ENCODE data around the gene COL19A1.

The COL19A1 gene

DNA sequence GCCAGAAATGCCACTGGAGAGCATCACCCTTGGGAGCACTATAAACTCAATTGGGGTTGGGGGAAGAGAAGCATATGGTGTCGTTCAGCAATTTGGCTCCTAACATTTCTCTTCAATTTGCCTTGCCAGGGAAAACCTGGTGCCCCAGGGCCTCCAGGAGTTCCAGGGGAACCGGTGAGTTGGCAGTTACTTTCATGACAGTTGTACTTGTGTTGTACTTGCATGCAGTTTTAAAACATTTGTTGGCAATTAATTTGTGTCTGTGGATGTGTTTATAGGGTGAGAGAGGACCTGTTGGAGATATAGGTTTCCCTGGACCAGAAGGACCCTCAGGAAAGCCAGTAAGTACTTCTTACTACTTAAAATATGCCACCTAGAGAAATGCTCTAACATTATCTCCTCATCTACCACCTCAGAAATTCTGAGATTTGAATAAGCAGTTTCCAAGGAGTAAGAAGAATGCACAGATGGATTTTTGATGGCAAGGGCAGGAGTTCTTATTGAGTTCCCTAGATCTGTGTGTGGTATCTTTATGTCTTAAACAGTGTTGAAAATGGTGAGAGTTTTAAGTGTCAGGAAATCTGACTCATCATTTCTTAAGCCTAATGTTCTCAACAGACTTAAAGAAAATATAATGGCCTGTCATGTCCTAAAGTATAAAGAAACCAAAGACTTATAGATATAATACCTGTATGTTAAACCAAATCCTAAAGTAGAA is 314.0 kb downstream of the COL19A1 start:
- DNase-seq = no peak

DNA sequence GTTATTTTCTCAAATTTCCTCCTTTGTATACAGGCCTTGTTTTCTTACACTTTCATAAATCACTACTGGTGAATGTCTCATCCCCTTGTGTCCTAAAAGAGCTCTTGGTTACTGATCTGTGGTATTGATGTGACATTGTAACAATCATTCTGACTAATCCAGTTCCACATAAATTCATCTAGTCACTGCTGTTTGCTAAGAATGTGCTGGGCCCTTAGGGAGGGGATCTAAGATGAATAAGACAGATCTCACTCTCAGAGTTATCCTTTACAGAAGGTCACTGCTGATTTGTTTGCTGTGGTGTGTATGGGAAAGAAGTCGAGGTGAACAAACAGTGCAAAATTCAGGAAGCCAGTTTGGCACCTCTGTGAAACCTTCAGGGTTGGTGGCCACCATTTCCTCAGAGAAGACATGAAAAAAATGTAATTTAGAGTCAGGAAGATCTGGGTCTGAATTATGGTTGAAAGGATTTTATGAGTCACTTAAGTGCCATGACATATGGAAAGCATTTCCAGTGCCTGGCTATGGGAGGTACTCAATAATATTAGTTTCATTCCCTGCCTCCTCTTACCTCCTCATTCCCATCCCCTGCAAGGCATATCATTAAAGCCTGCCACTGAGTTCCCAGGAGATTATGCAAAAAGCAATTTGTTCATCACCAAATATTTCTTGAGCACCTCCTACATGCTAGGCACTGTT is 314.7 kb downstream of the COL19A1 start:
- no peak for DNase-seq

DNA sequence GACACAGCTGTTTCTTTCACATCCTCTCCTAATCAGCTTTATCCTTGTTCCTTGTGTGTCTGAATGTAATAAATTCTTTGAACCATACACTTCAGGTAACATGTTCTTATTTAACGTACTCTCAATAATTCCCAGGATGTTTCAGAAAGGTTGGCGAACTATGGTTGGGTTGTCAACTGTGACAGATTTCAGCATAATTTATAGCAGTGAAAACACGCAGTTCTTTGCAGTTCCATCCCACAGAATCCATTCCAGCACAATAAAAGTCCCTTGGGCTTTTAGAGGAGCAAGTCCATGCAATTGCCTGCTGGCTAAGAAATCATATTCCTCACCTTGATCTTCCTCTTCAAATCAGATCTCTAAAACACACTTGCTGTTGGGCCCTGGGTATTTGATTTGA is 317.2 kb downstream of the COL19A1 start:
- no peak for DNase-seq

DNA sequence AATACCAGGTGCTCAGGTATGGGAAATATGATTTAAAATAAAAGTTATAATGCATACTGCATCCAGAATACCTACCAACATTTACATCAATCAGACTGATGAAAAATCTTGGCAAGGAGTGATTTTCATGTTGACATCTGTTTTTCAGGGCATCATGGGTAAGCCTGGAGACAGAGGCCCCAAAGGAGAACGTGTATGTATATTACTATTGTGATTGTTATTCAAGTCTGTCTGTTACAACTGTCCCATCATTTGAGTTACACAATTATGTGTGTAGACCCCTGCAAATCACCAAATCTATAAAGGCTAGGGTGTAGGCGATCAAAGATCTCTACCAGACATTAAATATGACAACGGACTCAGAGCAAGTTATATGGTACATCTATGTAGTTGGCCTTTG is 318.4 kb downstream of the COL19A1 start:
- no peak for DNase-seq

DNA sequence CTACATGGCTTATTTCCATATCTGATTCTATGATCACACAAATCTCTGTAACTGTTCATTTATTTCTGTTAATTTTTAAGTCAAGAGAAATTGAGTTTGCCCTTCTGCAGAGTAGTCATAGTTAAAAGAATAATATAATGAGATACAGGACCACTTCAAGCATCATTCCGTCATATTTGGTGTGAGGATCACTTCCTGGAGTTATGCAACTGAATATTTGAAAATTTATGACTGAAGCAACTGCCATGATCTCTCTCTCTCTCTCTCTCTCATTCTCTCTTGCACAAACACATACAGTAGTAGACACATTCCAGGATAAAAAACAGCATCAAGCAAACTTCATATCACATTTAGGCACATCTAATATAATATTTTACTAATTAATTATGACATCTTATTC is 320.1 kb downstream of the COL19A1 start:
- no peak for DNase-seq

DNA sequence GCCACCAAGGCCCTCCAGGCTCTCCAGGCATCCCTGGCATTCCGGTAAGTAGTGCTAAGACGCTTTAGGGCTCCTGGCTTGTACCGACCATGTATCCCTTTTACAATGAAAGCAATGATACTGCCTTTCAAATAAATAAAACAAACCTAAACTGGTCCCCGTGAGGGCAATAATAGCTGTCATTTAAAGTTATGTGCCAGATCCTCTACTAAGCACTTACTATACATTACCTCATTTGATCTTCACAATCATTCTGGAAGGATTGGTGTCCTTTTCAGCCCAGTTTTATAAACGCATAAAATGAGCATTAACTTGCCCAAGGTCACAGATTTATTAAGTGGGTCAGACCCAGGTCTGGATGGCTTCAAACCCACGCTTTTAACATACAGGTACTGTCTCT is 321.8 kb downstream of the COL19A1 start:
- DNase-seq = no peak

DNA sequence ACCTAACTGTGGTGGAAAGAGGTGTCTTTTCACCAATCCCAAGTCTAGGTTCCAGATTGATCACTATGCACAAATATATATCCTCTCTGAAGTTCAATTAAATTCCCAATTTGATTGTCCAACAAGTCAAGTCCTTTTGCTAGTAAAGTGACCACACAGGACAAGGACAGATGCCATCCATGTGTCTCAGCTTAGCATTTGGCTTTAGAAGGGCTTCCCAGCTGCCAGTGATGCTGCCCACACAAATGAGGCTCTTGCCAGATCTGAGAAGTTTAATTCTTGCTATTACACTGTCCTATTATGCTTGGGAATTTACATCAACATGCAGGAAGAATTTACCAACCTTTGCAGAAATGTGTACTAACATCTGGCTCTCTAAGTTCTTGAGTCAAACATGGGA is 328.1 kb downstream of the COL19A1 start:
- no peak for DNase-seq

DNA sequence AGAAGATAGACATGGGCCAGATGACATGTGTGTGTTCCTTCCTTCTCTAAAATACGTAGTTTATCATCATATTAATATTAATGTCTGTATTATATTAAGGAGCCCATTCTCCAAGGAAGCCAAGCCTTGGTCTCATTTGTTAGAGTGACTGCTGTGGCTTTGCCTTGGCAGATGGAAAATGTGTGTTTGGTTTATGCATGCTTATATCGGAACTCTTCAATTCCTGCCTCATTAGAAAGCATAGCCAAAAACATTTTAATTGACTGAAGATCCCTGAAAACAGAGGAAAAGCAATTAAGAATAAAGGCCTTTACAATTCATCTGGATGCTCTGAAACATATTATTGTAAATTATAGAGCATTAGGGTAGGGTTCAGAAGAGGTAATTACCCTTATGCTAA is 330.2 kb downstream of the COL19A1 start:
- DNase-seq = no peak

DNA sequence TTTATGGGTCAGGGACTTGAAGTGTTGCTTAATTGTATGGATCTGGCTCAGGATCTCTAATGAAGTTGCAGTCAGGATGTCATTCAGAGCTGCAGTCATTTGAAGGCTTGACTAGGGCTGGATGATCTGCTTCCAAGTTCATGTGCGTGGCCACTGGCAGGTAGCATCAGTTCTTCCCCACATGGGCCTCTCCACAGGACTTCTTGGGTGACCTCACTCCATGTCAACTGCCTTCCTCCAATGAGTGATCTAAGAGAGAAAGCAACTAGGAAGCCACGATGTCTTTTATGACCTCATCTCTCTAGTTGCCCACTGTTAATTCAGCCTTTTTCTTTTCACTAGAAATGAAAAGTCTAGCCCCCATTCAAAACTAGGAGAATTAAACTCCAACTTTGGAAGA is 332.4 kb downstream of the COL19A1 start:
- DNase-seq = no peak

DNA sequence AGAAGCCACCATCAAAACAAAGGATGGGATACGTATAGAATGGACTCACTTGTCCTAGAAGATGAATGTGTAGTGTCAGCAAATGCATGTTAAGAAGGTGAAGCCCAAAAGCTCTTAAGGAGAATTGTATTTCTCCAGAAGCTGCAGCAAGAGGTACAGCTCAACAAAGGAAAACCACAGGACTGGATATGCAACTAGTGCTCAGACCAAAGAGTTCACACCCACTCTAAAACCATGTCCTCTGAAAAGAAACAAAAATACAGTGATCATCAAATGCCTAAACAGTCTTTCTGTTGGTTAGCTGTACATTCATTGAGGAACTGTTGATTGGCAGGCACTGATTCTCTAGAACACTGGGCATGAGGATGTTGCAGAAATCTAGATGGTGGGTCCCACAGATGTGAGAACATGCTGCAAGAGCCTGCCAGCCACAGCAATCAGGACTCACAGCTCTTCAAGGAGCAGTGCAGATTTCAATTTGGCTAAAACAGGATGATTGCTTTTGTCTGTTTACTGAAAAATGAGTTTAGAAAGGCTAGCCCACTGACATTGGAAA is 342.0 kb downstream of the COL19A1 start:
- DNase-seq = no peak

DNA sequence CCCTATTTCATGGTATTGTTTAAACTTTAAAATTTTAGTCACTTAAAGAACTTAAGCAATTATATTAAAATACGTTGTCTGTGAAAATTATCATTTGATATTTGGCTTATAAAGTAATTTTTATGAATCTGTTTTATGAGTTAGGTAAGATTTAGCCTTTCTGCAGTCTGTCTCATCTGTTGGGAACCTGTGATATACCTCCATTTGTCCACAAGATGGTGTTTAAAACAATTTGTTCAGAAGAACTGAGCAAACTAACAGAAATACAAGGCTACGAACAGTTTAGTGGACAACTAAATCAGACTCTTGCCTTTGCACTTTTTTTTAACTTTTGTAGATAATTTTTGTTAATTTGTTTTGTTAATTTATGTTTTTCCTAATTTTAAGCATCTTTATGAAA is 344.1 kb downstream of the COL19A1 start:
- no peak for DNase-seq

DNA sequence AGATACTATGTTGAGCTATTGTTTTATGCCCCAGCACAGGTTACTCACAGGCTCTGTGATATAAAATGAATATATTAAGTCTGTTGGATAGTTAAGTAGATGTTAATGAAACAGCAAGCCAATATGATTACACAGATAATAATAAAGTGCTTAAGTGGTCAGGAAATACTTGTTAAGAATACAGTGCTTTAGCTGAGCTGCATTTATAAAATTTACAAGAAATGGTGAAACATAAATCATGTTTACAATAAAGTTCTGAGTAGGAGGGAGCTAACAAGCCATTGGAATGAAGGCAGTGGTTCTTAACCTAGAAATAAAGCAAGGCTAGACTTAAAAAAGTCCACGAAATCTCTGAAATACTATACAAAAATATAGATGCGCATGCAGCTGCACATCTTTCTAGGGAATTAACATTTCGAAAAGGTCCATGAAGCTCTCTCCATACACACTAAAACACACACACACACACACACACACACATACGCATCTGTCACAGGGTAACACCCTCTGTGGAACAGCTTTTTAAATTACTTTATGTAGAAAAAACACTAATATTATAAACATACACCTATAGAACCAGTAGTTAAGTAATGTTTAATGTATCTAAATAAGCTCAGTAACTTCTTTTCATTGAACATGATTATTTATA is 349.2 kb downstream of the COL19A1 start:
- no peak for DNase-seq

DNA sequence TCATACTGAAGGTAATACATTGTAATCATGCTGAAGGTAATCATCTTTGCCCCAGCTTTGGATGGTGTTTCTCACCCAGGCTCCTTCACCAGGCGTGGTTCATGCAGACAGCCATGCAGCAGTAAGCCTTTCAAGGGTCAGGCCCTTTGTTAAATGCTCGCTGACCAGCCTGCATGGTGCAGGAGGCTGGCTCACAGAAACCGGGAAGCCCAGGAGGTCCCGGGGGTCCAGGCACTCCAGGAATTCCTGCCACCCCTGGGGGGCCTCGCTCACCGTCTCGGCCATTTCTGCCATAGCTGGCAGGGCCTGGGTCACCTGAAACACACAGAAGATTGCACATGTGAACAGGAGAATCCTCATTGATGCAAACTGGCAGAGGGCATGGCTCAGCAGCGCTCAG is 350.4 kb downstream of the COL19A1 start:
- no peak for DNase-seq

DNA sequence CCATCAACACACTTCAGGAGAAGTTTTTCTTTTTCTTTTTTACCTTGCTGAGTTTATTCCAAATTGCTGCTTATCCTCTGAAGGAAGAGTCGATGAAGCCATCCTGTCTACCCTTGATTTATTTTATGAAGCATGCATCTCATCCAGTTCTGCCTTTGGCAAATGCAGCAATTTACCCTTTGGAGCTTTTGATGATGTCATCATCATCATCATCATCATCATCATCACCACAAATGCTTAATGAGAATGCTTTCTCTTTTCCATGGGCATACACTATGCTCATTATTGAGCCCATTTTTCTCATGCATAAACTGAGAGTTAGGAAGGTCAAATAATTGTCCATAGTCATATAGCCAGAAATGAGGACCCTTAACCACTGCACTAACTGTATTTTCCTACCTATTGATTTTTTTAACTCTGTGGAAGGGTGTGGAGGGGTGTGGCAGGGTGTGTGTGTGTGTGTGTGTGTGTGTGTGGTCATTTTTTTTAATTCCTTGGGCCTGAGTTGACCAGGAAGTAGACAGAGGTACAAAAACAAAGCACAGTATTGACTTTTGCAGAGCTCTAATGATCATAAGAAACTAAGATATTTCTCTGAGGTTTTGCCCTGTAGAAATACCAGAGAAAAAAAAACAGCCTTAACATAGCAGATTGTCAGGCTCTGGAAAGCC is 353.7 kb downstream of the COL19A1 start:
- no peak for DNase-seq

DNA sequence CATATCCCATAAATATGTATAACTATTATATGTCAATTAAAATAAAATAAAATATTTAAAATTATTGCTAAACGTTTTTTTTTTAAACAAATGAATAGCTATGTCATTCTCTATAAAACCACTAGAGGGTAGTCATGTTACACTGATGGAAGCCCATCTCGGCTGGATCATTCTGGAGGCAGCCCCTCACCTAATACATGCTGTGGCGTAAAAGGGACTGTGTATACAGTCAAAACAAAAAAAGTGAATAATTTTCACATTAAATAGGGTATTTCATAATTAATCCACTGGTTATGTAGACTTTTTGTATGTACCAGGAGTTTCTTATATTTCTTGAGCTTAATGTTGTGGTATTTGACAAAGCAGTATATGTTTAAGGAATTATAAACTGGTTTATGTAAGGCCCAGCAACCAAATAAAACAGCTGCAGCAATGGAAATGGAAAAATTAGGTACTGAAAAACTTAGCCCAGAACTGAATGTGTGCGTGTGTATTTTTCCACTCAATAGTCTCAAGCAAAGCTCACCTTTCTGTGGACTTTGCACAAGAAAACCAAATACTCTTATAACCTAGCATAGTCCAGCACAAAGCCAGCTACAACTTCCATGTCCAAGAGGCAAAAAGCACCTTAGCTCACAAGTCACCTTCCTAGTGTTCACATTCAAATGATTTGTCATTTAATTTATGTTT is 354.8 kb downstream of the COL19A1 start:
- DNase-seq = no peak

DNA sequence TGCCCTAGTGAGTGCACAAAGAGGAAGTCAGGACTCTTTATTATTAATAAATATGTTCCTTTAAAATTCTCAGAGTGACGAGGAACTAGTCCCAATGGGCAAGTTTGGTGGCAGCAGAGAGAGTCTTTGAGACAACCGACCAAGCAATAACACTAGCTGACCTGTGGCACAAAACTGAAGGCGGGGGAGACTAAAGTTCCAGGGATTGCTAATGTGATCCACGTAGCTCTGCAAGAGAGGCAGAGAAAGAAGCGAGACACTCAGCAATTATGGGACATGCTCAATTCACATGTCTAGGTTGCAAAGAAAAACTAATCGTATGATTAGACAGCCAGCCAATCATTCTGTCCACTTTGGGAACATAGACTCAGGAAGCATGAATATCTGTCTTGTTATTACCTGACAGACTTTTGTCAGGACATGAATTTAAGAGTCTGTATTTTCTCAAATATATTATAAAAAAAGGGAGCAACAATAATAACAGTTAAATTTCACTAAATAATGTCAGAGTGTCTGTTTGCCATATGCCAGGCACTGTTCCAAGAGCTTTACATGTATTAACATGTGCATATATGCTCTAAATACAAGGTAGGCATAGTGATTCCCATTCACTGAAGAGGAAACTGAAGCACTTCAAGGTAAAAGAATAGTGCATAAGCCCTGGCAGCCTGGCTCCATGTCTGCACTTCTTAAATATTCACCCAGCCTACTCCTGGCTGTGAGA is 355.5 kb downstream of the COL19A1 start:
- DNase-seq = no peak

DNA sequence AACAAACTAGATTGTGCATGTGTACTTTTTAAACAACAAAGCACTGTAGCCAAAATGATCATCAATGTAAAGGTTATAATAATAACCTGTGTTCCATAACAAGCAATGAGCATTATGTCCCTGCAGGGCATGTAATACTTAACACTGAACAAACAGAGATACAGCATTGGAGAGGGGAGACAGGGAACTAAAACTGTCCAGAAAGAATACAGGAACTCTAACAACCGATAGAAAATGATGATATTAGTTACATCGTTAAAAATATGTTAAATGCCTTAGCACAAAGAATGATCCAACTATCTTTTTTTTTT is 356.0 kb downstream of the COL19A1 start:
- no peak for DNase-seq

DNA sequence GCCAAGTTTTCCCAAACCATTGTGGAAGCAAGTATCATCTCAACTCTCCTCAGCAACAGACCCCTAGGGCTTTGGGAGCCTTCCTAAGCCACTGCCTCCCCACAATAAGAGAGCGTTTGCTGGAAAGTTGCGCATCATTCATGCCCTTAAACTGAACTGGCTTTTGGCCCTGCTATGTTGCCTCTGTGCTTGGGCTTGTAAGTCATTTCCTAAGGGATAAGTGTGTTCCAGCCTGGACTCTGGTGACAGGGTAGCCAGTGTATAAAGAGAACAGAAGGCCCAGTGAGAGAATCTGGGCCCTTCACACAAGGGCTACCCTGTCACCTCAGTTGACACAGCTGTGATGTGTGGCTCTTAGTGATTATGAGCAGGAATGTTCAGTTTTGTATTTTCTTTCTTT is 358.7 kb downstream of the COL19A1 start:
- DNase-seq = no peak

DNA sequence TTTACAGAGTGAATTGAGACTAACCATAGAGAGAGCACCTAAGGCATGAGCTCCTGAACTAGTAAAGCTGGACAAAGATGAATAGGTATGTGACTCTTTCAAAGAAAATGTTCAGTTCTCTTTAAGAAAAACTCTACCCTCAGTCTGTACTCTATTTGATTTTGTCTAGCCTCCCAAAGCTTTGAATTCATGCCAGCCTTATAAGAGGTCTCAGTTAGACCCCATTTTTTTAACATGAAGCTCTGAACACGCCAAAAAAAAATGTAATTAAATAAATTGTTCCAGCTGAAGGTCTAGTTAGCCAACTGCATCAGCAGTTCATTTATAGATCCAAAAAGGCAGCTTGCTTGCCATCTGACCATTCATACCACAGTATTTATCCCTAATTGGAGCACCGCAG is 365.0 kb downstream of the COL19A1 start:
- DNase-seq = no peak

DNA sequence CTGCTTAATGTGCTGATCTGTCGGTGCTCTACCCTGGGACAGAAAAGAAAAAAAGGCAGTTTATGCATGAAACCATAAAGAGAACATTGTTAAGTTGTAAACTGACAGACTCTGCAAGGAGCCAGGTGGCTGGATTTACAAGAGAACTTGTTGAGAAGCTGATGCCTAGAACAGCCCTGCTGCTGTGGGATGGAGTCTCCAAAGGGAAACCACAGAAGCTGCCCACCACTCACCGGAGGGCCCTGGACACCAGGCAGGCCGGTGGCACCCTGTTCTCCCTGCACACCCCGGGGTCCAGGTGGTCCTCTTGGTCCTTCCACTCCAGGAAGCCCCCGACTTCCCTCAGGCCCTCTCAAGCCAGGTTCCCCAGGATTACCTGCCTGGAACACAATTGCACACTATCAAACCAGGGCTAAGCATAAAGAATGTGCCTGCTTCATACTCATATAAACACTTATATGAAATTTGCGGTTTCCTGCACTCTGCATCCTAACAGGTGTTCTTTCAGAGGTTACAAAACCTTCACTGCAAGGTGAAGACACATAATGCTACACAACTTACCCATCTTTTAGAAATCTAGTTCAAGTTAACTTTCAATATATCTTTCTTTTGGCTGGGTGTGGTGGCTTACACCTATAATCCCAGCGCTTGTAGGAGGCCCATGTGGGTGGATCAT is 368.3 kb downstream of the COL19A1 start:
- DNase-seq = no peak

DNA sequence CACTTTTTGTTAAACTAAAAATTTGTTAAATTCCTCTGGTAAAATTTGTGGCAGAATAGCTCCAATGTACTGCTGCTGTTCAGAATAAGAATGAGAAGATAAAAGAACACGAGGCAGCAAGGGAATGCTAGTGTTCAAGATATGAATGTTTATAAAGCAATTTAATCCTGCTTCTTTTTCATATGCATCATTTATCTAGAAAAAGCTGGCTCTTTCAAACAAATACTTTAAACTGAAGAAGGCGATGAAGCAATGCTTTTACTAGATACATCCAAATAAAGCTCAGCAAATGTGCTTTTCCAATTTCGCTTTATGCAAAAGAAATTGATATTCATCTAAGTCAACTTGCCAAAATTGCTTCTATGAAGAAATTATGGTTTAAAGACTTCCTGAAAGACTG is 370.0 kb downstream of the COL19A1 start:
- DNase-seq = no peak

DNA sequence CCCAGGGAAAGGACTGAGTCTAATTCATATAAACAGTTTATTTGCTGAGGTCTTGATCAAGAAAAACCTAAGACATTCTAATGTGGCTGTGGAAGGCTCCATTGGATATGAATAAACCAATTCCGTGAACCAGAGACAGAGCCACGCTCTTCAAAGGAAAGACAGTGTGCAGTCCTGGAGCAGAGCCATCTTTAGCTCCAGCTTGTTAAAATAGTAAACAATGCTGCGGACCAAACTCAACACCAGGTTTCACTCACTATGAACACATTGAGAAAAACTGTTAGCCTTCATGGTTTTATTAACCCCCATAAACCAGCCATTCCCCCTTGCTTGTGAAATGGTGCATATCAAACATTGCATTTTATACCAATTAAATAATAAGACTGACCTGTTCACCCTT is 374.7 kb downstream of the COL19A1 start:
- DNase-seq = no peak

All from retina (tissue), 1 donor.